Pancreas (tissue), 10 donors: ENCODE results near the gene ANO9. TPM values are rescaled to one million over a fixed set of nuclear protein-coding genes. Genes with fewer than 3 reads are reported as not detected.
"Not testable (repeated sequence)": the region's sequence is repeated elsewhere in the genome, so short reads cannot be mapped to it uniquely, and the experiment has no call there.

Source experiments
- ATAC-seq, 4 donors: fragments of 200-7000 bp; cut with Tn5 transposase; one replicate each; pipeline versions ENCODE4 v1.8.0 to v1.9.1; 2020; ENCODE audit warnings: mild to moderate bottlenecking in 4 of 4, moderate library complexity in 4 of 4
- DNase-seq, 6 donors: peaks; one replicate each; pipeline ENCODE4 v3.0.0-alpha.2; 2020
- FAIRE-seq: peaks from 2 replicates; lab custom pipeline; 2012; peaks lifted over from hg19 to GRCh38; lab: Jason Lieb, UNC
- H3K27ac ChIP-seq, 4 donors: fragments of 200-600 bp; sonication (generic); 1 replicate in 3 of 4; 2 replicates in 1 of 4; pipeline versions ENCODE4 v1.5.0 to v1.8.0; 2020
- H3K27me3 ChIP-seq, 4 donors: fragments of 200-600 bp; one replicate each; pipeline ENCODE4 v1.8.0; 2021
- H3K36me3 ChIP-seq, 3 donors: fragments of 200-600 bp; sonication (generic) in 1 of 3; one replicate each; pipeline versions ENCODE4 v1.5.0 to v1.8.0; 2020 to 2021
- H3K4me1 ChIP-seq, 3 donors: fragments of 200-600 bp; one replicate each; pipeline ENCODE4 v1.8.0; 2021
- H3K4me3 ChIP-seq, 4 donors: fragments of 200-600 bp; sonication (generic) in 2 of 4; one replicate each; pipeline versions ENCODE4 v1.5.0 to v1.8.0; 2020 to 2021
- H3K9me3 ChIP-seq, 4 donors: fragments of 200-600 bp; one replicate each; pipeline ENCODE4 v1.8.0; 2021
- WGBS, 2 donors: extraction: QIAGEN DNeasy Blood & Tissue Kit; methylation state at CpG; one replicate each; pipeline ENCODE4 v1.1.7; 2013; 5-methylcytosine and 5-hydroxymethylcytosine counted together
- intact Hi-C, 3 donors: fragments of 100-400 bp; cut with DNase I; formaldehyde crosslinking; loops; one replicate each; pipeline versions ENCODE4 v1.11.1 to v1.14.2; 2022
- polyA plus RNA-seq, 2 donors: library from polyadenylated mRNA; stranded (reverse); fragments of 200-250 nt; gene quantifications; one replicate each; pipeline ENCODE4 v1.2.3, GENCODE V29; 2013
- total RNA-seq, 6 donors: library from RNA; stranded (reverse); fragmentation: NEBNext Ultra II Directional in 4 of 6; extraction: Animal tissue kit (Norgen Biotek cat#: 25700) in 4 of 6; gene quantifications; one replicate each; pipeline versions ENCODE4 v1.2.1 to v1.2.4, GENCODE V29; 2021 to 2023
- TF ChIP-seq, protein P1 (sequence below), 4 donors: fragments of 200-600 bp; sonication (generic) in 3 of 4; IDR thresholded peaks; one replicate each; pipeline versions ENCODE4 v1.5.0 to v1.8.0; 2021; ENCODE audit warnings: antibody characterized with exemption in 4 of 4
- donor health status: healthy with polysubstance abuse.
- donor health status: DM: no; HTN: no; CAD: no; lungs with moderate emphysema.
- donor health status: DM: no; HTN: no; CAD: no.
- donor health status: control.
- donor health status: control.
- donor health status: Bipolar disorder and iron deficiency.
- donor health status: DM: yes; HTN: yes; CAD: no.
- donor health status: DM: no; HTN: no; CAD: no.
- donor health status: DM: no; HTN: no; CAD: no.
- donor health status: DM: yes; HTN: yes; CAD: no.

ANO9 gene
- total and polyA plus RNA-seq, 8 donors: 6.2 to 68.7 (median 14.9) TPM

- Histone ChIP-seq H3K9me3 (no peaks in the 10 kb centered on the region), H3K36me3 (no peaks in the 10 kb centered on the region), H3K4me3 (no peak overlapping the region), H3K27ac (no peak overlapping the region), H3K4me1 (no peaks in the 10 kb centered on the region), H3K27me3 (no peaks in the 10 kb centered on the region)
- TF ChIP-seq, protein P1, sequence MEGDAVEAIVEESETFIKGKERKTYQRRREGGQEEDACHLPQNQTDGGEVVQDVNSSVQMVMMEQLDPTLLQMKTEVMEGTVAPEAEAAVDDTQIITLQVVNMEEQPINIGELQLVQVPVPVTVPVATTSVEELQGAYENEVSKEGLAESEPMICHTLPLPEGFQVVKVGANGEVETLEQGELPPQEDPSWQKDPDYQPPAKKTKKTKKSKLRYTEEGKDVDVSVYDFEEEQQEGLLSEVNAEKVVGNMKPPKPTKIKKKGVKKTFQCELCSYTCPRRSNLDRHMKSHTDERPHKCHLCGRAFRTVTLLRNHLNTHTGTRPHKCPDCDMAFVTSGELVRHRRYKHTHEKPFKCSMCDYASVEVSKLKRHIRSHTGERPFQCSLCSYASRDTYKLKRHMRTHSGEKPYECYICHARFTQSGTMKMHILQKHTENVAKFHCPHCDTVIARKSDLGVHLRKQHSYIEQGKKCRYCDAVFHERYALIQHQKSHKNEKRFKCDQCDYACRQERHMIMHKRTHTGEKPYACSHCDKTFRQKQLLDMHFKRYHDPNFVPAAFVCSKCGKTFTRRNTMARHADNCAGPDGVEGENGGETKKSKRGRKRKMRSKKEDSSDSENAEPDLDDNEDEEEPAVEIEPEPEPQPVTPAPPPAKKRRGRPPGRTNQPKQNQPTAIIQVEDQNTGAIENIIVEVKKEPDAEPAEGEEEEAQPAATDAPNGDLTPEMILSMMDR (IDR thresholded peaks at IDR 0.05): no peak
- no peak for DNase-seq
- ATAC-seq: no peak
- FAIRE-seq: no peak
- intact Hi-C loops: no loop called here
- 91 to 93% methylated on average over 8 of the region's 8 CpGs for WGBS, 2 donors
Observed at GRCh38 chr11:426851-427250, 15.0 kb downstream of the ANO9 start.

DNA sequence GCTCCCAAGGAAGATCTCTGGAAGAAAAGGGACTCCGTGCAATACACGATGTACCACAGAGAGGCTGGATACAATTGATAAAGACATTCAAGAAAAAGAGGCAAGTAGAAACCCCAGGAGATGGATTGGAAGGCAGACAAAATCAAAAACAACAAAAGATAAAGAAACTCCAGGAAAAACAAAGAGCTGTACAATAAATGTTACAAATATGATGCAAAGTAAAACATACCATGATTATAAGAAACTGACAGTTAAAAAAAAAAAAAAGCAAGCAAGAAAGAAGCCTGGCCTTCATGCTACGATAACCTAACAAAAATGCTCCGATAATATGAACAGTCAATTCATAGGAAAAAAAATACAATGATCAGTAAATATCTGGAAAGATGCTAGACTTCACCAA is 16.5 kb downstream of the ANO9 start:
- TF ChIP-seq, protein P1 (IDR thresholded peaks at IDR 0.05): no peak
- 76 to 84% methylated on average over 4 of the region's 4 CpGs for WGBS, 2 donors
- H3K4me1 ChIP-seq: no peaks in the 10 kb centered on the region
- H3K27ac ChIP-seq: no peak overlapping the region
- no peak for ATAC-seq
- FAIRE-seq: no peak
- DNase-seq: no peak
- H3K4me3 ChIP-seq: no peak overlapping the region
- intact Hi-C loops: no loop called here
- H3K27me3 ChIP-seq: no peaks in the 10 kb centered on the region
- no peaks in the 10 kb centered on the region for H3K9me3 ChIP-seq
- H3K36me3 ChIP-seq: no peaks in the 10 kb centered on the region

DNA sequence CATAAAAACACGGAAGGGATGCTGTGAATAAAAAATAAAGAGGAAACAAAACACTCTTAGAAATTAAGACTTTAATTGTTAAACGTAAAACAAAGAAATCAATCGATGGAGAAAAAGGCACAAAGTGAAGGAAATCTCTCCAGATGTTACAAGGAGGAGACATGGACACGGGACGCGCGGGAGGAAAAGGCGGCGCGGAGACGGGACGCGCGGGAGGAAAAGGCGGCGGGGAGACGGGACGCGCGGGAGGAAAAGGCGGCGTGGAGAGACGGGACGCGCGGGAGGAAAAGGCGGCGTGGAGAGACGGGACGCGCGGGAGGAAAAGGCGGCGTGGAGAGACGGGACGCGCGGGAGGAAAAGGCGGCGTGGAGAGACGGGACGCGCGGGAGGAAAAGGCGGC is 17.0 kb downstream of the ANO9 start:
- H3K4me1 ChIP-seq, H3K36me3 ChIP-seq, H3K27me3 ChIP-seq, intact Hi-C loops, ATAC-seq, FAIRE-seq, H3K9me3 ChIP-seq, DNase-seq, H3K27ac ChIP-seq, H3K4me3 ChIP-seq: not testable (repeated sequence)
- WGBS, 2 donors: 80 to 81% methylated on average over 26 to 36 of the region's 45 CpGs

DNA sequence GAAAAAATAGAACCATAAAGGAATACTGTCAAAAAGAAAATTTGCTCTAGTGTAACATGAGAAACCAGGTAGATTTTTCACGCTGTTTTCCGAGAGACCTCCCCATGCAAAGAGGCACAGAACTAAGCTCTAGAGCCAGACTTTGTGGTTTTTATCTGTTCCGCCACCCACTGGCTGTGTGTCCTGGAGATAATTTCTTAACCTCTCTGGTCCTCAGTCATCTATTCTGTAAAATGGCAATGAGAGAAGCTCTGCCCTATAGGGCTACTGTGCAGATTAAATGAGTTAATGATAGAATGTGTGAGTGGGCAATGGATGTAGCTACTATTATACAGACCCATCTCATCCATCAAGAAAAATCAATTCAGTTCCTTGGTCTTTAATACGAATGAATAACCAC is 17.6 kb downstream of the ANO9 start:
- H3K4me1 ChIP-seq: no peaks in the 10 kb centered on the region
- 87 to 91% methylated on average over 4 of the region's 4 CpGs for WGBS, 2 donors
- FAIRE-seq (no peak), DNase-seq (no peak), ATAC-seq (no peak)
- H3K4me3 ChIP-seq: no peak overlapping the region
- no peak overlapping the region for H3K27ac ChIP-seq
- intact Hi-C loops: no loop called here
- no peaks in the 10 kb centered on the region for H3K27me3 ChIP-seq
- no peaks in the 10 kb centered on the region for H3K36me3 ChIP-seq
- TF ChIP-seq, protein P1 (IDR thresholded peaks at IDR 0.05): no peak
- no peaks in the 10 kb centered on the region for H3K9me3 ChIP-seq

GRCh38 chr11:422249-422656 is 19.6 kb downstream of the ANO9 start:
- ATAC-seq: no peak
- Histone ChIP-seq H3K9me3 (no peaks in the 10 kb centered on the region), H3K27ac (no peak overlapping the region), H3K27me3 (no peaks in the 10 kb centered on the region), H3K36me3 (no peaks in the 10 kb centered on the region), H3K4me3 (no peak overlapping the region), H3K4me1 (no peaks in the 10 kb centered on the region)
- intact Hi-C loops: no loop called here
- 81 to 84% methylated on average over 10 of the region's 10 CpGs for WGBS, 2 donors
- TF ChIP-seq, protein P1 (IDR thresholded peaks at IDR 0.05): no peak
- FAIRE-seq: no peak
- DNase-seq: no peak
